ENCODE measurements around the gene SENP1. TPM values are rescaled to one million over a fixed set of nuclear protein-coding genes. Genes with fewer than 3 reads are reported as not detected.
"Not testable (repeated sequence)": the region's sequence is repeated elsewhere in the genome, so short reads cannot be mapped to it uniquely, and the experiment has no call there.

Gene SENP1
- total RNA-seq, 2 donors from 2014 or later = 37.5 to 42.3 TPM

GRCh38 chr12:48122065-48122834 lies 16.4 kb upstream of the SENP1 start:
- ATAC-seq (replicated peaks) = no peak
- peaks cover 52% of the 10 kb centered on the region for H3K36me3 Mint-ChIP-seq (ENCODE audit: low read depth)
- H3K27me3 Mint-ChIP-seq = no peaks in the 10 kb centered on the region
- peaks cover 14% of the 10 kb centered on the region for H3K4me1 Mint-ChIP-seq
- H3K4me3 Mint-ChIP-seq = no peak overlapping the region
- H3K27ac Mint-ChIP-seq = no peak overlapping the region
- H3K9me3 Mint-ChIP-seq = no peaks in the 10 kb centered on the region

GRCh38 chr12:48121522-48121921 lies 15.6 kb upstream of the SENP1 start:
- ATAC-seq (replicated peaks) = no peak
- Mint-ChIP-seq H3K27ac (no peak overlapping the region), H3K9me3 (no peaks in the 10 kb centered on the region), H3K27me3 (no peaks in the 10 kb centered on the region), H3K36me3 (ENCODE audit: low read depth) (peaks cover 45% of the 10 kb centered on the region), H3K4me1 (peaks cover 11% of the 10 kb centered on the region), H3K4me3 (peak overlapping the region; percentile 89)

GRCh38 chr12:48119834-48120195 lies 13.9 kb upstream of the SENP1 start:
- peak overlapping the region; percentile 64 for H3K27ac Mint-ChIP-seq
- no peak for ATAC-seq (replicated peaks)

GRCh38 chr12:48119078-48119833 lies 13.4 kb upstream of the SENP1 start, which contains the start of gene PFKM:
TSS of gene PFKM (plus strand) at chr12:48119364. CDS start at chr12:48122775, 3,411 bp downstream.
- peaks cover 7% of the 10 kb centered on the region for H3K4me1 Mint-ChIP-seq
- ATAC-seq (replicated peaks) = peak; percentile 100
- no peaks in the 10 kb centered on the region for H3K9me3 Mint-ChIP-seq
- peaks cover 24% of the 10 kb centered on the region for H3K36me3 Mint-ChIP-seq (ENCODE audit: low read depth)
- no peaks in the 10 kb centered on the region for H3K27me3 Mint-ChIP-seq
- H3K27ac Mint-ChIP-seq = peak within 1 kb of the TSS; percentile 64
- H3K4me3 Mint-ChIP-seq = peak within 1 kb of the TSS; percentile 89

More at GRCh38 chr12:48119834-48120195, 13.9 kb upstream of the SENP1 start:
- Mint-ChIP-seq H3K4me3 (peak overlapping the region; percentile 89), H3K27me3 (no peaks in the 10 kb centered on the region), H3K4me1 (peaks cover 7% of the 10 kb centered on the region), H3K36me3 (ENCODE audit: low read depth) (peaks cover 30% of the 10 kb centered on the region), H3K9me3 (no peaks in the 10 kb centered on the region)

- Mint-ChIP-seq H3K27ac (peak overlapping the region; percentile 64), H3K36me3 (ENCODE audit: low read depth) (peaks cover 17% of the 10 kb centered on the region), H3K9me3 (no peaks in the 10 kb centered on the region), H3K4me1 (peaks cover 7% of the 10 kb centered on the region), H3K4me3 (peak overlapping the region; percentile 89), H3K27me3 (no peaks in the 10 kb centered on the region)
- ATAC-seq (replicated peaks) = no peak
Observed at GRCh38 chr12:48118284-48118871, 12.5 kb upstream of the SENP1 start.

- H3K36me3 Mint-ChIP-seq (ENCODE audit: low read depth) = no peaks in the 10 kb centered on the region
- H3K4me3 Mint-ChIP-seq = no peak overlapping the region
- H3K27ac Mint-ChIP-seq = no peak overlapping the region
- H3K27me3 Mint-ChIP-seq = no peaks in the 10 kb centered on the region
- peaks cover 2% of the 10 kb centered on the region for H3K4me1 Mint-ChIP-seq
- ATAC-seq (replicated peaks) = no peak
- H3K9me3 Mint-ChIP-seq = no peaks in the 10 kb centered on the region
Observed at GRCh38 chr12:48115957-48116356, 10.1 kb upstream of the SENP1 start.

GRCh38 chr12:48111312-48111693 lies 5.4 kb upstream of the SENP1 start:
- H3K4me1 Mint-ChIP-seq = peaks cover 24% of the 10 kb centered on the region
- H3K36me3 Mint-ChIP-seq (ENCODE audit: low read depth); H3K9me3 Mint-ChIP-seq; ATAC-seq (replicated peaks); H3K27ac Mint-ChIP-seq; H3K4me3 Mint-ChIP-seq; H3K27me3 Mint-ChIP-seq: not testable (repeated sequence)

GRCh38 chr12:48110691-48111311 lies 4.9 kb upstream of the SENP1 start:
- H3K36me3 Mint-ChIP-seq (ENCODE audit: low read depth) = no peaks in the 10 kb centered on the region
- H3K9me3 Mint-ChIP-seq = no peaks in the 10 kb centered on the region
- no peaks in the 10 kb centered on the region for H3K27me3 Mint-ChIP-seq
- H3K4me1 Mint-ChIP-seq = peaks cover 24% of the 10 kb centered on the region
- no peak overlapping the region for H3K27ac Mint-ChIP-seq
- H3K4me3 Mint-ChIP-seq = no peak overlapping the region
- no peak for ATAC-seq (replicated peaks)

- H3K27ac Mint-ChIP-seq = peak overlapping the region; percentile 40
- peaks cover 28% of the 10 kb centered on the region for H3K4me1 Mint-ChIP-seq
- ATAC-seq (replicated peaks) = no peak
- H3K4me3 Mint-ChIP-seq = peak overlapping the region; percentile 32
- H3K9me3 Mint-ChIP-seq = no peaks in the 10 kb centered on the region
- no peaks in the 10 kb centered on the region for H3K27me3 Mint-ChIP-seq
- H3K36me3 Mint-ChIP-seq (ENCODE audit: low read depth) = peaks cover 7% of the 10 kb centered on the region
Observed at GRCh38 chr12:48109424-48109823, 3.5 kb upstream of the SENP1 start.

GRCh38 chr12:48106681-48107613 lies 1.1 kb upstream of the SENP1 start:
- peak overlapping the region; percentile 95 for H3K4me3 Mint-ChIP-seq
- H3K27me3 Mint-ChIP-seq = no peaks in the 10 kb centered on the region
- H3K27ac Mint-ChIP-seq = peak overlapping the region; percentile 99
- no peak for ATAC-seq (replicated peaks)
- H3K36me3 Mint-ChIP-seq (ENCODE audit: low read depth) = peaks cover 10% of the 10 kb centered on the region
- H3K4me1 Mint-ChIP-seq = peaks cover 41% of the 10 kb centered on the region
- H3K9me3 Mint-ChIP-seq = no peaks in the 10 kb centered on the region

- no peaks in the 10 kb centered on the region for H3K9me3 Mint-ChIP-seq
- H3K4me3 Mint-ChIP-seq = peak overlapping the region; percentile 95
- ATAC-seq (replicated peaks) = peak; percentile 59
- H3K27me3 Mint-ChIP-seq = no peaks in the 10 kb centered on the region
- H3K36me3 Mint-ChIP-seq (ENCODE audit: low read depth) = peaks cover 17% of the 10 kb centered on the region
- peaks cover 41% of the 10 kb centered on the region for H3K4me1 Mint-ChIP-seq
- H3K27ac Mint-ChIP-seq = peak overlapping the region; percentile 99
Observed at GRCh38 chr12:48105321-48105866, 485 bp downstream of the SENP1 start.

GRCh38 chr12:48104531-48104930 lies 1.3 kb downstream of the SENP1 start:
- H3K27ac Mint-ChIP-seq = peak overlapping the region; percentile 99
- H3K4me3 Mint-ChIP-seq = peak overlapping the region; percentile 95
- ATAC-seq (replicated peaks) = no peak
- H3K27me3 Mint-ChIP-seq = no peaks in the 10 kb centered on the region
- peaks cover 37% of the 10 kb centered on the region for H3K4me1 Mint-ChIP-seq
- H3K9me3 Mint-ChIP-seq = no peaks in the 10 kb centered on the region
- H3K36me3 Mint-ChIP-seq (ENCODE audit: low read depth) = peaks cover 17% of the 10 kb centered on the region

GRCh38 chr12:48092611-48093010 lies 13.3 kb downstream of the SENP1 start:
- Mint-ChIP-seq H3K9me3 (no peaks in the 10 kb centered on the region), H3K4me3 (no peak overlapping the region), H3K36me3 (ENCODE audit: low read depth) (peaks cover 89% of the 10 kb centered on the region), H3K27ac (no peak overlapping the region), H3K27me3 (no peaks in the 10 kb centered on the region), H3K4me1 (no peaks in the 10 kb centered on the region)
- no peak for ATAC-seq (replicated peaks)
